CMK (cell line): ENCODE measurements around the gene DENND1A.

Experiments
- DNase-seq: peaks from one replicate; pipeline ENCODE4 v3.0.0-alpha.2; 2010; ENCODE audit warnings: low read depth

DENND1A gene

GRCh38 chr9:123425836-123426365 lies 504.0 kb downstream of the DENND1A start:
- DNase-seq, result no peak

- no peak for DNase-seq
These were observed 504.6 kb downstream of the DENND1A start for GRCh38 chr9:123425261-123425821.

- DNase-seq, result no peak
These were observed 505.2 kb downstream of the DENND1A start for GRCh38 chr9:123424552-123425225.

- no peak for DNase-seq
These were observed 505.8 kb downstream of the DENND1A start for GRCh38 chr9:123424131-123424530.

- DNase-seq, result no peak
These were observed 506.6 kb downstream of the DENND1A start for GRCh38 chr9:123423311-123423640.

GRCh38 chr9:123422635-123423310 lies 507.2 kb downstream of the DENND1A start:
- DNase-seq, result no peak

- DNase-seq, result no peak
These were observed 508.0 kb downstream of the DENND1A start for GRCh38 chr9:123421801-123422455.

- DNase-seq, result no peak
These were observed 508.7 kb downstream of the DENND1A start for GRCh38 chr9:123421186-123421585.

- no peak for DNase-seq
These were observed 509.3 kb downstream of the DENND1A start for GRCh38 chr9:123420592-123421111.

- no peak for DNase-seq
These were observed 510.0 kb downstream of the DENND1A start for GRCh38 chr9:123419721-123420591.

- DNase-seq, result no peak
These were observed 510.8 kb downstream of the DENND1A start for GRCh38 chr9:123419091-123419490.

- DNase-seq, result no peak
These were observed 511.4 kb downstream of the DENND1A start for GRCh38 chr9:123418506-123418905.

- DNase-seq, result no peak
These were observed 511.9 kb downstream of the DENND1A start for GRCh38 chr9:123418052-123418430.

GRCh38 chr9:123417289-123418051 lies 512.5 kb downstream of the DENND1A start:
- no peak for DNase-seq

- no peak for DNase-seq
These were observed 513.8 kb downstream of the DENND1A start for GRCh38 chr9:123416176-123416575.

- DNase-seq, result no peak
These were observed 514.7 kb downstream of the DENND1A start for GRCh38 chr9:123414936-123415930.

- no peak for DNase-seq
These were observed 515.7 kb downstream of the DENND1A start for GRCh38 chr9:123414204-123414603.

GRCh38 chr9:123412171-123412820 lies 517.6 kb downstream of the DENND1A start:
- no peak for DNase-seq

GRCh38 chr9:123411636-123412035 lies 518.3 kb downstream of the DENND1A start:
- DNase-seq, result no peak
